ENCODE measurements around the gene GSTO1. TPM values are rescaled to one million over a fixed set of nuclear protein-coding genes. Genes with fewer than 3 reads are reported as not detected.

The GSTO1 gene
- total RNA-seq, 1 donor from 2014 or later: 140 TPM

DNA sequence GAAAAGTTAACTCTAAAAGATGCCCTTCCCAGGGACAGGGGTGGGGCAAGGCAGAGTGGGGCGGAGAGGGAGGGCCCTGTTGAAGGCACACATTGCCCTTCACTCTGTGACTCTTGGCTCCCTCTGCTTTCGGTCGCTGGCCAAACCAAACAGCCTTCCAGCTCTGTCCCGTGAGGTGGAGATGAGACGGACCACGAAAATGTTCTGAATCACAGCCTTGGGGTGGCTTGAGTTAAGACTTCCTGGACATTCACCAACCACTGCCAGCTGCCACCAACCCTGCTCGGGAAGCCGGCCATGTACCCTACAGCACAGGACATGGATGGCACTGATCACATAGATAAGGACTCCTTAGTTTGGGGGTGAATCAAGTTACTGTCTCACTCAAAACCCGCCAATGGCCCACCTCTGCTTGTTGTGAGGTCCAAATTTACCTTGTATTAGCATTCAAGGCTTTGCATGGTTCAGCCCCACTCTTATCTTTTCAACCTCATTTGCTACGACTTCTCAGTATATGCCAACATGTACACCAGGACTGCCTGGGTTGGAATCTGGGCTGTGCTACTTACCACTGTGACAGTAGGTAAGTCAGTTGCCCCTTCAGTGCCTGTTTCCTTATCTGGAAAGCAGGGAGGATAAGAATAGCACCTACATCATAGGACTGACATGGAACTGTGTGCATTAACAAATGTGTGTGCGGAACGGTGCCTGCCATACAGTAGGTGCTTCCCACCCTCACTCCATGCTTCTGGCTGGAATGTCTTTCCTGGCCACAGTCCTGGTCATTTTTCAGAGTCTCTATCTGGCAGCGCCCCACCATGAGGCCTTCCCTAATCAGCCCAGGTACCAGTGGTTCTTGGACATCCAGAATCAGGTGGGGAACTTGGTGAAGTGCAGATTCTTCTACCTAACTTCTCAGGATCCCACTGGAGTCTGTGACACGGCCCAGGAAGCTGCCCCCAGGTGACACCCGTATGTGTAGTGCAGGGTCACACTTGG lies 55.6 kb downstream of the GSTO1 start:
- Mint-ChIP-seq H3K4me1 (peaks cover 60% of the 10 kb centered on the region), H3K27me3 (no peaks in the 10 kb centered on the region), H3K4me3 (no peak overlapping the region), H3K36me3 (ENCODE audit: low read depth) (peaks cover 50% of the 10 kb centered on the region), H3K9me3 (no peaks in the 10 kb centered on the region), H3K27ac (no peak overlapping the region)
- DNase-seq: no peak
- intact Hi-C loops (cut with micrococcal nuclease): no loop called here

- intact Hi-C loops (cut with micrococcal nuclease): no loop called here
- Mint-ChIP-seq H3K9me3 (no peaks in the 10 kb centered on the region), H3K4me3 (no peak overlapping the region), H3K27me3 (no peaks in the 10 kb centered on the region), H3K4me1 (peaks cover 54% of the 10 kb centered on the region), H3K36me3 (ENCODE audit: low read depth) (peaks cover 53% of the 10 kb centered on the region), H3K27ac (no peak overlapping the region)
- no peak for DNase-seq
Measured at GRCh38 chr10:104311184-104311720, 56.6 kb downstream of the GSTO1 start.

- Mint-ChIP-seq H3K27ac (no peak overlapping the region), H3K9me3 (no peaks in the 10 kb centered on the region), H3K36me3 (ENCODE audit: low read depth) (peaks cover 44% of the 10 kb centered on the region), H3K4me1 (peaks cover 43% of the 10 kb centered on the region), H3K27me3 (no peaks in the 10 kb centered on the region), H3K4me3 (no peak overlapping the region)
- DNase-seq: no peak
- intact Hi-C loops (cut with micrococcal nuclease): no loop called here
Measured at GRCh38 chr10:104314591-104315485, 60.1 kb downstream of the GSTO1 start.

- H3K27me3 Mint-ChIP-seq: no peaks in the 10 kb centered on the region
- peaks cover 42% of the 10 kb centered on the region for H3K4me1 Mint-ChIP-seq
- DNase-seq: no peak
- H3K27ac Mint-ChIP-seq: no peak overlapping the region
- no peak overlapping the region for H3K4me3 Mint-ChIP-seq
- intact Hi-C loops (cut with micrococcal nuclease): no loop called here
- no peaks in the 10 kb centered on the region for H3K9me3 Mint-ChIP-seq
- H3K36me3 Mint-ChIP-seq (ENCODE audit: low read depth): peaks cover 39% of the 10 kb centered on the region
Measured at GRCh38 chr10:104315486-104315921, 60.8 kb downstream of the GSTO1 start.

DNA sequence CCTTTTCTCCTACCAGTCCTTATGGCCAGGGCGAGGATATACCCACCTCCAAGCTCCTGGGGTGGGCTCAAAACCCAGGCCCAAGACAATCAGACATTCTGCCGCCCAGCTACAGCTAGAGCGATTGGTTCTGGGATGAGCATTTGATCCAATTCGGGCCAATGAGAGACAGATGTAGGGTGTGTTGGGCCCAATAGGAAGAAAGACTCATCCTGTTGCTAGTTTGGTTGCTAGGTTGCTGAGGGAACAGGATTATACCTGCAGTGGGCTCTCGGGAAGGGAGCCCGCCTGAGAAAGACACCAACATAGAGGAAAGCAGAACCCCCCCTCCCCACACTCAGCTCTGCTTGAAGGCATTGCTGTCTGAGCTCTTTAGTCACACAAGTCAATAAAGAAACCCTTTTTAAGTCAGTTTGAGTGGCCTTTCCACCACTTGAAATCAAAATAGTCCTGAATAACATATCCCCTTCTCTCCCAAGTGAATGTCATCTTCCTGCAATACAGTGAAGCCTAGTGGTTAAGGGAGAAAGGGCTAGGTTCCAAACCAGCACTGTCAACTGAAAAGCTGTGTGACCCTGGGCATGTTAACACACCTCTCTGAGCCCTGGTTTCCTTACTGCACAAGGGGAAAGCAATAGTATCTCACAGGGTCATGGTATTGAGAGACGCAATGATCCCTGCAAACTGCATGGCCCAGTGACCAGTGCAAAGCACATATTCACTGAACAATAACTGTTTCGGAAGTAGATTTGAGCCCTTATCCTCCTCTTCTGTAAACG lies 61.8 kb downstream of the GSTO1 start:
- Mint-ChIP-seq H3K4me3 (no peak overlapping the region), H3K36me3 (ENCODE audit: low read depth) (peaks cover 31% of the 10 kb centered on the region), H3K27me3 (no peaks in the 10 kb centered on the region), H3K9me3 (no peaks in the 10 kb centered on the region), H3K4me1 (peaks cover 38% of the 10 kb centered on the region), H3K27ac (no peak overlapping the region)
- intact Hi-C loops (cut with micrococcal nuclease): no loop called here
- no peak for DNase-seq

Other genes starting within 250 kb of the GSTO1 start
- gene COL17A1, start 169.0 kb upstream of the GSTO1 start, total RNA-seq: not detected in 2 replicates
- gene SFR1, start 132.7 kb upstream of the GSTO1 start, total RNA-seq: 12.1 and 13.8 TPM in 2 replicates
- not detected in 2 replicates for gene CFAP43, start 22.5 kb upstream of the GSTO1 start, total RNA-seq
- gene GSTO2, start 14.3 kb downstream of the GSTO1 start, total RNA-seq: 0.77 and 1.3 TPM in 2 replicates
- gene ITPRIP, start 83.6 kb downstream of the GSTO1 start, total RNA-seq: 14.7 and 15.4 TPM in 2 replicates
- 0.16 and 0.19 TPM in 2 replicates for gene CFAP58, start 98.9 kb downstream of the GSTO1 start, total RNA-seq